ENCODE data around the gene PRR33. TPM values are rescaled to one million over a fixed set of nuclear protein-coding genes. Genes with fewer than 3 reads are reported as not detected.

PRR33 gene
- total RNA-seq, 1 experiment from 2014 or later = not detected

- ChIA-PET RAD21 (ENCODE audit: low non-redundant PET in 1 of 2, low total read pairs in 2 of 2, uncharacterized antibody in 2 of 2, unreplicated experiment in 2 of 2) (no interaction called here), CTCF (interaction anchor here (1.6 to 2.1 kb wide), 2 partner anchors 39 to 45 kb away, joined by 9 to 12 read pairs; no protein-coding TSS in a partner anchor), POLR2A (no interaction called here)
- H3K9me3 ChIP-seq (ENCODE audit: control insufficient read depth in 1 of 2, insufficient read depth in 1 of 2, low read depth in 1 of 2, low read length in 2 of 2) = no peaks in the 10 kb centered on the region
- no peak overlapping the region for H3K27ac ChIP-seq (ENCODE audit: low read depth, low read length)
- H3K79me2 ChIP-seq (ENCODE audit: insufficient read depth, low read length) = no peaks in the 10 kb centered on the region
- no peak for TF ChIP-seq CBX3 (IDR thresholded peaks at IDR 0.05; ENCODE audit: low read depth)
- TF ChIP-seq REST (IDR thresholded peaks at IDR 0.05; ENCODE audit: low read depth) = no peak
- TF ChIP-seq POLR2AphosphoS5 (IDR thresholded peaks at IDR 0.05; ENCODE audit: low read depth, low read length) = no peak
- TF ChIP-seq POLR2A (IDR thresholded peaks at IDR 0.05; ENCODE audit: borderline replicate concordance, extremely low read depth, insufficient read depth, insufficient read length) = no peak
- no peak overlapping the region for H3K9ac ChIP-seq (ENCODE audit: low read length)
- H4K20me1 ChIP-seq (ENCODE audit: insufficient read depth) = no peaks in the 10 kb centered on the region
- H3K36me3 ChIP-seq (ENCODE audit: control insufficient read depth in 1 of 2, insufficient read depth in 2 of 2, low read length in 2 of 2) = no peaks in the 10 kb centered on the region
- H3K4me1 ChIP-seq (ENCODE audit: control insufficient read depth in 1 of 2, insufficient read depth in 2 of 2, low read length in 2 of 2) = no peaks in the 10 kb centered on the region
- BruUV-seq (replicated peaks) = no TSS peak
- no peak overlapping the region for H2AFZ ChIP-seq (ENCODE audit: low read depth, low read length, poor library complexity, severe bottlenecking)
- intact Hi-C loops (cut with micrococcal nuclease) = no loop called here
- no peak overlapping the region for H3K4me2 ChIP-seq (ENCODE audit: low read length)
- no peaks in the 10 kb centered on the region for H3K9me2 ChIP-seq (ENCODE audit: insufficient read depth)
- DNase-seq (ENCODE audit: low read depth, low spot score) = no peak
- H3K4me3 ChIP-seq (replicated peaks in 1 of 2; ENCODE audit: low read depth in 1 of 2, low read length in 2 of 2) = no peak overlapping the region
- no peak for ATAC-seq
- no peaks in the 10 kb centered on the region for H3K27me3 ChIP-seq (ENCODE audit: insufficient read depth, low read length)
Measured at GRCh38 chr11:1921574-1922141, 30.0 kb upstream of the PRR33 start.

- Histone ChIP-seq H3K4me1 (ENCODE audit: control insufficient read depth in 1 of 2, insufficient read depth in 2 of 2, low read length in 2 of 2) (no peaks in the 10 kb centered on the region), H3K27ac (ENCODE audit: low read depth, low read length) (no peak overlapping the region), H3K27me3 (ENCODE audit: insufficient read depth, low read length) (no peaks in the 10 kb centered on the region), H3K4me2 (ENCODE audit: low read length) (no peak overlapping the region), H3K9ac (ENCODE audit: low read length) (no peak overlapping the region), H3K4me3 (replicated peaks in 1 of 2; ENCODE audit: low read depth in 1 of 2, low read length in 2 of 2) (no peak overlapping the region), H4K20me1 (ENCODE audit: insufficient read depth) (no peaks in the 10 kb centered on the region), H2AFZ (ENCODE audit: low read depth, low read length, poor library complexity, severe bottlenecking) (no peak overlapping the region), H3K36me3 (ENCODE audit: control insufficient read depth in 1 of 2, insufficient read depth in 2 of 2, low read length in 2 of 2) (no peaks in the 10 kb centered on the region), H3K9me2 (ENCODE audit: insufficient read depth) (no peaks in the 10 kb centered on the region), H3K9me3 (ENCODE audit: control insufficient read depth in 1 of 2, insufficient read depth in 1 of 2, low read depth in 1 of 2, low read length in 2 of 2) (no peaks in the 10 kb centered on the region), H3K79me2 (ENCODE audit: insufficient read depth, low read length) (no peaks in the 10 kb centered on the region)
- ChIA-PET POLR2A (no interaction called here), CTCF (interaction anchor here (1.6 to 2.1 kb wide), 2 partner anchors 39 to 45 kb away, joined by 9 to 12 read pairs; no protein-coding TSS in a partner anchor), RAD21 (ENCODE audit: low non-redundant PET in 1 of 2, low total read pairs in 2 of 2, uncharacterized antibody in 2 of 2, unreplicated experiment in 2 of 2) (no interaction called here)
- peak; percentile 32; the same call in 1 of the 2 replicates for ATAC-seq
- DNase-seq (ENCODE audit: low read depth, low spot score) = no peak
- intact Hi-C loops (cut with micrococcal nuclease) = no loop called here
- BruUV-seq (replicated peaks) = no TSS peak
- TF ChIP-seq ZFX (IDR thresholded peaks at IDR 0.05) (no peak), YY1 (IDR thresholded peaks at IDR 0.05; ENCODE audit: extremely low read depth, insufficient replicate concordance, low read depth, low read length) (no peak), CEBPB (IDR thresholded peaks at IDR 0.05; ENCODE audit: low read depth) (no peak), TCF7L2 (IDR thresholded peaks at IDR 0.05; ENCODE audit: borderline replicate concordance, extremely low read depth, insufficient read depth, insufficient read length) (no peak), ZBTB33 (IDR thresholded peaks at IDR 0.05; ENCODE audit: extremely low read depth, insufficient replicate concordance, low read length) (no peak), SIN3A (IDR thresholded peaks at IDR 0.05; ENCODE audit: low read depth) (no peak), CBX3 (IDR thresholded peaks at IDR 0.05; ENCODE audit: low read depth) (no peak), MAX (IDR thresholded peaks at IDR 0.05) (no peak), EZH2 (IDR thresholded peaks at IDR 0.05) (no peak), SP1 (IDR thresholded peaks at IDR 0.05; ENCODE audit: low read depth) (no peak)
Measured at GRCh38 chr11:1920909-1921573, 29.3 kb upstream of the PRR33 start.
